NK-92 (cell line): ENCODE results near the gene ECEL1.

ENCODE experiments used
- DNase-seq: peaks from one replicate; lab custom pipeline; 2025; ENCODE audit not compliant: unreplicated experiment; lab: John Stamatoyannopoulos, UW

The ECEL1 gene

GRCh38 chr2:232523682-232524597 lies 36.3 kb upstream of the ECEL1 start:
- no peak for DNase-seq

GRCh38 chr2:232523402-232523681 lies 35.7 kb upstream of the ECEL1 start:
- DNase-seq: no peak

GRCh38 chr2:232522623-232523401 lies 35.2 kb upstream of the ECEL1 start:
- DNase-seq: no peak

- no peak for DNase-seq
Observed at GRCh38 chr2:232521959-232522622, 34.5 kb upstream of the ECEL1 start.

- no peak for DNase-seq
Observed at GRCh38 chr2:232521098-232521497, 33.5 kb upstream of the ECEL1 start.

- DNase-seq: no peak
Observed at GRCh38 chr2:232520489-232520888, 32.9 kb upstream of the ECEL1 start.

- no peak for DNase-seq
Observed at GRCh38 chr2:232519581-232520438, 32.2 kb upstream of the ECEL1 start, which contains the start of gene PRSS56. Gene PRSS56, plus strand, starts transcription at chr2:232520388. Its CDS starts 211 bp downstream, at chr2:232520599.

GRCh38 chr2:232518844-232519243 lies 31.2 kb upstream of the ECEL1 start:
- no peak for DNase-seq

- DNase-seq: no peak
Observed at GRCh38 chr2:232516551-232516950, 28.9 kb upstream of the ECEL1 start.

- no peak for DNase-seq
Observed at GRCh38 chr2:232515639-232516038, 28.0 kb upstream of the ECEL1 start.

- no peak for DNase-seq
Observed at GRCh38 chr2:232513353-232513752, 25.7 kb upstream of the ECEL1 start.

GRCh38 chr2:232512602-232513001 lies 25.0 kb upstream of the ECEL1 start:
- DNase-seq: no peak

- DNase-seq: no peak
Observed at GRCh38 chr2:232511336-232511890, 23.8 kb upstream of the ECEL1 start.

GRCh38 chr2:232508251-232508650 lies 20.6 kb upstream of the ECEL1 start:
- no peak for DNase-seq

GRCh38 chr2:232506709-232507108 lies 19.1 kb upstream of the ECEL1 start:
- no peak for DNase-seq

GRCh38 chr2:232505856-232506255 lies 18.2 kb upstream of the ECEL1 start:
- no peak for DNase-seq

- no peak for DNase-seq
Observed at GRCh38 chr2:232504438-232504837, 16.8 kb upstream of the ECEL1 start.

- no peak for DNase-seq
Observed at GRCh38 chr2:232503809-232504323, 16.2 kb upstream of the ECEL1 start.

GRCh38 chr2:232502911-232503808 lies 15.5 kb upstream of the ECEL1 start:
- no peak for DNase-seq
